WTC11 (cell line): ENCODE data around the gene TCEA2.

Experiments
- ESRRA ChIP-seq: sonication (generic); formaldehyde crosslinking; IDR thresholded peaks from 2 replicates; pipeline ENCODE4 v1.8.1; 2022; ENCODE audit warnings: mild to moderate bottlenecking, missing genetic modification reagents, borderline replicate concordance
- FOXP1 ChIP-seq: sonication (generic); formaldehyde crosslinking; IDR thresholded peaks from 2 replicates; pipeline ENCODE4 v1.8.0; 2022; ENCODE audit warnings: missing genetic modification reagents, mild to moderate bottlenecking, moderate library complexity, borderline replicate concordance
- GABPB1 ChIP-seq: sonication (generic); formaldehyde crosslinking; IDR thresholded peaks from 2 replicates; pipeline ENCODE4 v1.8.1; 2023; ENCODE audit warnings: mild to moderate bottlenecking, missing genetic modification reagents
- SP1 ChIP-seq: sonication (generic); formaldehyde crosslinking; conservative IDR thresholded peaks from 2 replicates; pipeline ENCODE4 v1.8.1; 2022; ENCODE audit warnings: missing genetic modification reagents
- TCF7 ChIP-seq: sonication (generic); formaldehyde crosslinking; IDR thresholded peaks from 2 replicates; pipeline ENCODE4 v1.8.0; 2022; ENCODE audit warnings: mild to moderate bottlenecking, low read depth, missing genetic modification reagents, moderate library complexity
- ZNF232 ChIP-seq: sonication (generic); formaldehyde crosslinking; IDR thresholded peaks from 2 replicates; pipeline ENCODE4 v1.8.0; 2022; ENCODE audit warnings: mild to moderate bottlenecking, missing genetic modification reagents
- TF ChIP-seq, protein P1 (sequence below): fragments of 200-600 bp; IDR thresholded peaks from 2 replicates; pipeline ENCODE4 v1.8.0; 2022; ENCODE audit warnings: antibody characterized with exemption
- TF ChIP-seq, protein P2 (sequence below): sonication (generic); formaldehyde crosslinking; conservative IDR thresholded peaks from 2 replicates; pipeline ENCODE4 v1.8.1; 2022; ENCODE audit warnings: mild to moderate bottlenecking, missing genetic modification reagents
- TF ChIP-seq, protein P3 (sequence below): sonication (generic); formaldehyde crosslinking; IDR thresholded peaks from 2 replicates; pipeline ENCODE4 v1.8.1; 2022; ENCODE audit warnings: low read depth, missing genetic modification reagents, borderline replicate concordance
- TF ChIP-seq, protein P4 (sequence below): sonication (generic); formaldehyde crosslinking; IDR thresholded peaks from 2 replicates; pipeline ENCODE4 v1.8.0; 2022; ENCODE audit warnings: mild to moderate bottlenecking, missing genetic modification reagents
- TF ChIP-seq, protein P5 (sequence below): sonication (generic); formaldehyde crosslinking; IDR thresholded peaks from 2 replicates; pipeline ENCODE4 v1.8.1; 2022; ENCODE audit warnings: mild to moderate bottlenecking, missing genetic modification reagents, moderate library complexity, borderline replicate concordance

DNA sequence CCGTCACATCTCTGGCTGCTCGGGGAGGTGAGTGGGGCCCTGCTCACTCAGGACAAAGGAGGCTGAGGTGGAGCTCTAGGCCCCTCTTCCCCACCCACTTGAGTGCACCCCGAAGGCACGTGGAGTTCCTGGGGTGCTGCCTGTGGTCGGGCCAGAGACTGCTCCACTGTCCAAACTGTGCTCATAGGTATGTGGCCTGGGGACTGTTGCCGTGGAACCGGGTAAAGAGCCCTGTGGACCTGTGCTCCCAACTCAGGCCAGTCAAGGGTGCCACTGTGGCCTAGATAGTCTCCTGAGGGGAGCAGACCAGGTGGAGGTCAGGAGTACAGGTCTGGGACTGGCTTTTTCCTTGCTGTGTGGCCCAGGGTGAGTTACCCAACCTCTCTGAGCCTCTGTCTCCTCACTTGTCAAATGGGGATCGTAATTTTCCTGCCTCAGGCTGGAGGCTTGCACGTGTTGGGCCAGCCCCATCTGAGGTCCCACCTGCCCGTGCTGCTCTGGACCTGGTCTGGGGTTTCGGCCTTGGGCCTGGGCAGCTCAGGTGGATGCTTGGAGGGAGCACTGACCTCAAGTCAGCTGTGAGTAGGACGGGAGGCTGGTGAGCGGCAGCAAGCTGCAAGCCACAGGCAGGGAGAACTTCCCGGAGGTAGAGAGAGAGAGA, 56.8 kb downstream of the TCEA2 start:
- TF ChIP-seq ESRRA (CRISPR knock-in tag) (no peak), FOXP1 (CRISPR knock-in tag) (no peak), ZNF232 (no peak), GABPB1 (CRISPR knock-in tag) (no peak), TCF7 (no peak), SP1 (CRISPR knock-in tag) (no peak)
- TF ChIP-seq, protein P1, sequence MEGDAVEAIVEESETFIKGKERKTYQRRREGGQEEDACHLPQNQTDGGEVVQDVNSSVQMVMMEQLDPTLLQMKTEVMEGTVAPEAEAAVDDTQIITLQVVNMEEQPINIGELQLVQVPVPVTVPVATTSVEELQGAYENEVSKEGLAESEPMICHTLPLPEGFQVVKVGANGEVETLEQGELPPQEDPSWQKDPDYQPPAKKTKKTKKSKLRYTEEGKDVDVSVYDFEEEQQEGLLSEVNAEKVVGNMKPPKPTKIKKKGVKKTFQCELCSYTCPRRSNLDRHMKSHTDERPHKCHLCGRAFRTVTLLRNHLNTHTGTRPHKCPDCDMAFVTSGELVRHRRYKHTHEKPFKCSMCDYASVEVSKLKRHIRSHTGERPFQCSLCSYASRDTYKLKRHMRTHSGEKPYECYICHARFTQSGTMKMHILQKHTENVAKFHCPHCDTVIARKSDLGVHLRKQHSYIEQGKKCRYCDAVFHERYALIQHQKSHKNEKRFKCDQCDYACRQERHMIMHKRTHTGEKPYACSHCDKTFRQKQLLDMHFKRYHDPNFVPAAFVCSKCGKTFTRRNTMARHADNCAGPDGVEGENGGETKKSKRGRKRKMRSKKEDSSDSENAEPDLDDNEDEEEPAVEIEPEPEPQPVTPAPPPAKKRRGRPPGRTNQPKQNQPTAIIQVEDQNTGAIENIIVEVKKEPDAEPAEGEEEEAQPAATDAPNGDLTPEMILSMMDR = no peak
- TF ChIP-seq, protein P2, sequence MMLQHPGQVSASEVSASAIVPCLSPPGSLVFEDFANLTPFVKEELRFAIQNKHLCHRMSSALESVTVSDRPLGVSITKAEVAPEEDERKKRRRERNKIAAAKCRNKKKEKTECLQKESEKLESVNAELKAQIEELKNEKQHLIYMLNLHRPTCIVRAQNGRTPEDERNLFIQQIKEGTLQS (CRISPR knock-in tag) = no peak
- TF ChIP-seq, protein P3, sequence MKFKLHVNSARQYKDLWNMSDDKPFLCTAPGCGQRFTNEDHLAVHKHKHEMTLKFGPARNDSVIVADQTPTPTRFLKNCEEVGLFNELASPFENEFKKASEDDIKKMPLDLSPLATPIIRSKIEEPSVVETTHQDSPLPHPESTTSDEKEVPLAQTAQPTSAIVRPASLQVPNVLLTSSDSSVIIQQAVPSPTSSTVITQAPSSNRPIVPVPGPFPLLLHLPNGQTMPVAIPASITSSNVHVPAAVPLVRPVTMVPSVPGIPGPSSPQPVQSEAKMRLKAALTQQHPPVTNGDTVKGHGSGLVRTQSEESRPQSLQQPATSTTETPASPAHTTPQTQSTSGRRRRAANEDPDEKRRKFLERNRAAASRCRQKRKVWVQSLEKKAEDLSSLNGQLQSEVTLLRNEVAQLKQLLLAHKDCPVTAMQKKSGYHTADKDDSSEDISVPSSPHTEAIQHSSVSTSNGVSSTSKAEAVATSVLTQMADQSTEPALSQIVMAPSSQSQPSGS = no peak
- TF ChIP-seq, protein P4, sequence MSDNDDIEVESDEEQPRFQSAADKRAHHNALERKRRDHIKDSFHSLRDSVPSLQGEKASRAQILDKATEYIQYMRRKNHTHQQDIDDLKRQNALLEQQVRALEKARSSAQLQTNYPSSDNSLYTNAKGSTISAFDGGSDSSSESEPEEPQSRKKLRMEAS (CRISPR knock-in tag) = no peak
- TF ChIP-seq, protein P5, sequence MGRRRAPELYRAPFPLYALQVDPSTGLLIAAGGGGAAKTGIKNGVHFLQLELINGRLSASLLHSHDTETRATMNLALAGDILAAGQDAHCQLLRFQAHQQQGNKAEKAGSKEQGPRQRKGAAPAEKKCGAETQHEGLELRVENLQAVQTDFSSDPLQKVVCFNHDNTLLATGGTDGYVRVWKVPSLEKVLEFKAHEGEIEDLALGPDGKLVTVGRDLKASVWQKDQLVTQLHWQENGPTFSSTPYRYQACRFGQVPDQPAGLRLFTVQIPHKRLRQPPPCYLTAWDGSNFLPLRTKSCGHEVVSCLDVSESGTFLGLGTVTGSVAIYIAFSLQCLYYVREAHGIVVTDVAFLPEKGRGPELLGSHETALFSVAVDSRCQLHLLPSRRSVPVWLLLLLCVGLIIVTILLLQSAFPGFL (CRISPR knock-in tag) = no peak
